NCI-H1436 (cell line): ENCODE results near the gene SND1.
A peak's percentile ranks its signal among the peaks of the same experiment; 100 is the strongest.

Source experiments
- DNase-seq: peaks from one replicate; lab custom pipeline; 2025; lab: John Stamatoyannopoulos, UW

The SND1 gene

GRCh38 chr7:127766831-127767459 is 115.0 kb downstream of the SND1 start:
- no peak for DNase-seq

GRCh38 chr7:127768241-127768640 is 116.2 kb downstream of the SND1 start:
- no peak for DNase-seq

GRCh38 chr7:127769137-127769536 is 117.1 kb downstream of the SND1 start:
- no peak for DNase-seq

GRCh38 chr7:127769696-127770400 is 117.9 kb downstream of the SND1 start:
- DNase-seq = no peak

- DNase-seq = no peak
These were observed 118.9 kb downstream of the SND1 start for GRCh38 chr7:127770885-127771284.

- DNase-seq = no peak
These were observed 119.7 kb downstream of the SND1 start for GRCh38 chr7:127771707-127772106.

- no peak for DNase-seq
These were observed 124.9 kb downstream of the SND1 start for GRCh38 chr7:127776776-127777386.

GRCh38 chr7:127780489-127780888 is 128.5 kb downstream of the SND1 start:
- DNase-seq = no peak

GRCh38 chr7:127781081-127781480 is 129.1 kb downstream of the SND1 start:
- no peak for DNase-seq

GRCh38 chr7:127782075-127782474 is 130.1 kb downstream of the SND1 start:
- DNase-seq = no peak

- no peak for DNase-seq
These were observed 130.9 kb downstream of the SND1 start for GRCh38 chr7:127782654-127783559.

GRCh38 chr7:127786184-127786583 is 134.2 kb downstream of the SND1 start:
- DNase-seq = no peak

- no peak for DNase-seq
These were observed 137.0 kb downstream of the SND1 start for GRCh38 chr7:127789031-127789430.

- no peak for DNase-seq
These were observed 139.6 kb downstream of the SND1 start for GRCh38 chr7:127791446-127792189.

GRCh38 chr7:127792528-127793342 is 140.7 kb downstream of the SND1 start:
- peak; percentile 36 for DNase-seq

- DNase-seq = no peak
These were observed 141.6 kb downstream of the SND1 start for GRCh38 chr7:127793582-127793981.

GRCh38 chr7:127794136-127794535 is 142.1 kb downstream of the SND1 start:
- DNase-seq = no peak

GRCh38 chr7:127794551-127794950 is 142.6 kb downstream of the SND1 start:
- DNase-seq = no peak

GRCh38 chr7:127798023-127798422 is 146.0 kb downstream of the SND1 start:
- no peak for DNase-seq

- DNase-seq = no peak
These were observed 146.9 kb downstream of the SND1 start for GRCh38 chr7:127798769-127799372.
